OCI-LY3 (cell line): ENCODE measurements around the gene PAX2.

Experiments
- H2AFZ ChIP-seq: fragments of 200-600, 300-600 bp; shearing (Covaris generic); 2 replicates; pipeline ENCODE4 v1.6.0; 2014; ENCODE audit warnings: antibody characterized with exemption, low read depth, low read length
- H3K27ac ChIP-seq: fragments of 200-600, 300-600 bp; sonication (generic); 2 replicates; pipeline ENCODE4 v1.5.1; 2014; ENCODE audit warnings: mild to moderate bottlenecking, low read length, moderate library complexity, mixed read lengths
- H3K27me3 ChIP-seq: fragments of 200-600, 300-600 bp; sonication (generic); 2 replicates; pipeline ENCODE4 v1.6.1; 2014; ENCODE audit warnings: low read depth, low read length, mixed read lengths
- H3K36me3 ChIP-seq: fragments of 200-600, 300-600 bp; sonication (generic); replicated peaks from 2 replicates; pipeline ENCODE3; 2014; ENCODE audit warnings: low read depth, low read length, mixed read lengths
- H3K4me1 ChIP-seq: fragments of 300-600, 200-600 bp; sonication (generic); 2 replicates; pipeline ENCODE4 v1.6.1; 2014; ENCODE audit warnings: low read length, mixed read lengths
- H3K4me2 ChIP-seq: fragments of 200-600, 300-600 bp; sonication (generic); 2 replicates; pipeline ENCODE4 v1.6.1; 2014; ENCODE audit warnings: low read length, mixed read lengths
- H3K4me3 ChIP-seq: fragments of 300-600, 200-600 bp; sonication (generic); 2 replicates; pipeline ENCODE4 v1.5.1; 2014; ENCODE audit warnings: antibody characterized with exemption, mild to moderate bottlenecking, low read length, moderate library complexity
- H3K79me2 ChIP-seq: fragments of 300-600, 200-600 bp; shearing (Covaris generic); 2 replicates; pipeline ENCODE4 v1.6.1; 2014; ENCODE audit warnings: mild to moderate bottlenecking, low read length, mixed read lengths
- H3K9ac ChIP-seq: fragments of 300-600, 200-600 bp; shearing (Covaris generic); 2 replicates; pipeline ENCODE4 v1.6.0; 2014; ENCODE audit warnings: mild to moderate bottlenecking, low read length, moderate library complexity
- H3K9me3 ChIP-seq: fragments of 200-600, 300-600 bp; shearing (Covaris generic); 2 replicates; pipeline ENCODE4 v1.6.1; 2014; ENCODE audit warnings: low read length, mixed read lengths; ENCODE audit not compliant: insufficient read depth
- H4K20me1 ChIP-seq: fragments of 200-600, 300-600 bp; sonication (generic); 2 replicates; pipeline ENCODE4 v1.6.1; 2016; ENCODE audit warnings: low read length, mixed read lengths; ENCODE audit not compliant: insufficient read depth
- CTCF ChIP-seq: fragments of 200-600, 300-600 bp; sonication (generic); IDR thresholded peaks from 2 replicates; pipeline ENCODE4 v1.5.1; 2014; ENCODE audit warnings: antibody characterized with exemption, low read length, low read depth
- EZH2phosphoT487 ChIP-seq: fragments of 200-600 bp; shearing (Covaris generic); IDR thresholded peaks from 2 replicates; pipeline ENCODE4 v1.6.1; 2018; ENCODE audit warnings: antibody characterized with exemption, mixed run types, low read depth

PAX2 gene

GRCh38 chr10:100742076-100742771, 3.2 kb upstream of the PAX2 start:
- Histone ChIP-seq H3K36me3 (no peaks in the 10 kb centered on the region), H3K27me3 (peaks cover 35% of the 10 kb centered on the region), H3K79me2 (no peaks in the 10 kb centered on the region), H3K27ac (no peak overlapping the region), H4K20me1 (no peaks in the 10 kb centered on the region), H3K4me2 (peak overlapping the region; percentile 70), H3K4me3 (peak overlapping the region; percentile 68), H3K9me3 (no peaks in the 10 kb centered on the region), H3K4me1 (peaks cover 42% of the 10 kb centered on the region), H2AFZ (0 out of 2 replicates have a peak overlapping the region, but pooled peaks have one; percentile 31), H3K9ac (peak overlapping the region; percentile 30; the same call in 1 of the 2 replicates)
- no peak for TF ChIP-seq CTCF
- TF ChIP-seq EZH2phosphoT487: no peak

- Histone ChIP-seq H3K4me2 (peak overlapping the region; percentile 70), H3K79me2 (no peaks in the 10 kb centered on the region), H3K36me3 (no peaks in the 10 kb centered on the region), H3K9ac (peak overlapping the region; percentile 28), H3K27ac (no peak overlapping the region), H3K4me1 (peaks cover 42% of the 10 kb centered on the region), H2AFZ (no peak overlapping the region), H3K9me3 (no peaks in the 10 kb centered on the region), H3K27me3 (peaks cover 35% of the 10 kb centered on the region), H4K20me1 (no peaks in the 10 kb centered on the region), H3K4me3 (peak overlapping the region; percentile 68)
- TF ChIP-seq EZH2phosphoT487 (no peak), CTCF (no peak)
These were observed 2.4 kb upstream of the PAX2 start for GRCh38 chr10:100742936-100743335.

GRCh38 chr10:100743626-100744135, 1.7 kb upstream of the PAX2 start:
- Histone ChIP-seq H3K4me1 (peaks cover 42% of the 10 kb centered on the region), H3K27me3 (peaks cover 35% of the 10 kb centered on the region)

More at GRCh38 chr10:100743626-100744135, 1.7 kb upstream of the PAX2 start:
- no peaks in the 10 kb centered on the region for H3K36me3 ChIP-seq
- H3K79me2 ChIP-seq: no peaks in the 10 kb centered on the region
- H4K20me1 ChIP-seq: no peaks in the 10 kb centered on the region
- H3K9ac ChIP-seq: peak overlapping the region; percentile 28; the same call in 1 of the 2 replicates
- H3K4me2 ChIP-seq: peak overlapping the region; percentile 70
- H2AFZ ChIP-seq: no peak overlapping the region
- H3K27ac ChIP-seq: no peak overlapping the region
- H3K9me3 ChIP-seq: no peaks in the 10 kb centered on the region
- H3K4me3 ChIP-seq: peak overlapping the region; percentile 68
- peak; percentile 81 for TF ChIP-seq CTCF
- TF ChIP-seq EZH2phosphoT487: no peak
